Vagina (tissue), 2 donors: ENCODE results near the gene NMUR2. TPM values are rescaled to one million over a fixed set of nuclear protein-coding genes. Genes with fewer than 3 reads are reported as not detected.

Experiments
- DNase-seq, 2 donors: peaks; one replicate each; pipeline ENCODE4 v3.0.0-alpha.2; 2017; ENCODE audit errors: extremely low spot score in 2 of 2
- H3K27ac ChIP-seq: fragments of 200-600 bp; sonication (generic); one replicate; pipeline ENCODE4 v1.5.1; 2019
- H3K27me3 ChIP-seq: fragments of 200-600 bp; sonication (generic); one replicate; pipeline ENCODE4 v1.5.1; 2019
- H3K36me3 ChIP-seq, 2 donors: fragments of 200-600 bp; sonication (generic); one replicate each; pipeline ENCODE4 v1.5.1; 2017 to 2019
- H3K4me1 ChIP-seq: fragments of 200-600 bp; sonication (generic); one replicate; pipeline ENCODE4 v1.5.1; 2019
- H3K4me3 ChIP-seq, 2 donors: fragments of 200-600 bp; sonication (generic); 1 replicate in 1 of 2; 2 replicates in 1 of 2; pipeline ENCODE4 v1.5.1; 2016 to 2019
- H3K9me3 ChIP-seq: fragments of 200-600 bp; sonication (generic); one replicate; pipeline ENCODE4 v1.5.1; 2019
- POLR2A ChIP-seq, 2 donors: fragments of 450-650 bp; IDR thresholded peaks; one replicate each; pipeline ENCODE4 v1.6.1; 2017; ENCODE audit warnings: antibody characterized with exemption in 2 of 2, mild to moderate bottlenecking in 2 of 2, moderate library complexity in 2 of 2
- POLR2AphosphoS5 ChIP-seq, 2 donors: sonication (generic); formaldehyde crosslinking; IDR thresholded peaks; one replicate each; pipeline ENCODE4 v1.9.0; 2017; ENCODE audit warnings: antibody characterized with exemption in 2 of 2, mild to moderate bottlenecking in 2 of 2, low read depth in 1 of 2; ENCODE audit not compliant: insufficient read depth in 1 of 2
- intact Hi-C: fragments of 100-400 bp; cut with DNase I; formaldehyde crosslinking; loops from one replicate; pipeline ENCODE4 v1.15.1; 2023
- total RNA-seq: library from RNA; depleted of rRNA; stranded (reverse); fragments of >200 nt; gene quantifications from one replicate; pipeline ENCODE4 v1.2.3, GENCODE V29; 2016
- TF ChIP-seq, protein P1 (sequence below), 3 experiments: fragments of 450-650 bp in 2 of 3; fragments of 200-600 bp in 1 of 3; sonication (generic) in 1 of 3; IDR thresholded peaks; one replicate each; pipeline ENCODE4 v1.5.1; 2017 to 2019; ENCODE audit warnings: antibody characterized with exemption in 3 of 3, mild to moderate bottlenecking in 2 of 3, moderate library complexity in 2 of 3

NMUR2 gene
- total RNA-seq, 1 donor from 2014 or later = not detected

DNA sequence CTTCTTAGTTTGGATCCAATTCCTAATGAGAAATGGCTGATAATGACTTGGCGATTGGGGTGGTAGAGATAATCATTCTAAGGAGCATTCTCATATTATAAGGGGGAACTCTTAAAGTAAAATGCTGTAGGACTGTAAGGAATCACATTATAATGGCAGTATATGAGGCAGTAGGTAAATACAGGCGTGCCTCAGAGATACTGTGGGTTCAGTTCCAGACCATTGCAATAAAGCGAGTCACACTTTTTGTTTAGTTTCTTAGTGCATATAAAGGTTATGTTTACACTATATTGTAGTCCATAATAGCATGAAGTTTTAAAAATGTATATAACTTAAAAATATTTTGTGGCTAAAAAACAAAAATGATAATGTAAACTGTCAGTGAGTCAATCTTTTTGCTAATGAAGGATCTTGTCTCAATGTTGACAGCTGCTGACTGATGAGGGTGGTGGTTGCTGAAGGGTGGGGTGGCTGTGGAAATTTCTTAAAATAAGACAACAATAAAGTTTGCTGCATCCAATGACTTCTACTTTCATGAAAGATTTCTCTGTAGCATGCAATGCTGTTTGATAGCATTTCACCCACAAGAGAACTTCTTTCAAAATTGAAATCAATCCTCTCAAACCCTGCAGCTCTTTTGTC is 15.8 kb downstream of the NMUR2 start:
- H3K36me3 ChIP-seq = no peaks in the 10 kb centered on the region
- no peak for DNase-seq
- no peaks in the 10 kb centered on the region for H3K4me1 ChIP-seq
- H3K27me3 ChIP-seq = no peaks in the 10 kb centered on the region
- no peak overlapping the region for H3K4me3 ChIP-seq
- H3K9me3 ChIP-seq = no peaks in the 10 kb centered on the region
- intact Hi-C loops = no loop called here
- TF ChIP-seq, protein P1, sequence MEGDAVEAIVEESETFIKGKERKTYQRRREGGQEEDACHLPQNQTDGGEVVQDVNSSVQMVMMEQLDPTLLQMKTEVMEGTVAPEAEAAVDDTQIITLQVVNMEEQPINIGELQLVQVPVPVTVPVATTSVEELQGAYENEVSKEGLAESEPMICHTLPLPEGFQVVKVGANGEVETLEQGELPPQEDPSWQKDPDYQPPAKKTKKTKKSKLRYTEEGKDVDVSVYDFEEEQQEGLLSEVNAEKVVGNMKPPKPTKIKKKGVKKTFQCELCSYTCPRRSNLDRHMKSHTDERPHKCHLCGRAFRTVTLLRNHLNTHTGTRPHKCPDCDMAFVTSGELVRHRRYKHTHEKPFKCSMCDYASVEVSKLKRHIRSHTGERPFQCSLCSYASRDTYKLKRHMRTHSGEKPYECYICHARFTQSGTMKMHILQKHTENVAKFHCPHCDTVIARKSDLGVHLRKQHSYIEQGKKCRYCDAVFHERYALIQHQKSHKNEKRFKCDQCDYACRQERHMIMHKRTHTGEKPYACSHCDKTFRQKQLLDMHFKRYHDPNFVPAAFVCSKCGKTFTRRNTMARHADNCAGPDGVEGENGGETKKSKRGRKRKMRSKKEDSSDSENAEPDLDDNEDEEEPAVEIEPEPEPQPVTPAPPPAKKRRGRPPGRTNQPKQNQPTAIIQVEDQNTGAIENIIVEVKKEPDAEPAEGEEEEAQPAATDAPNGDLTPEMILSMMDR (IDR thresholded peaks at IDR 0.05) = no peak
- no peak for TF ChIP-seq POLR2A (IDR thresholded peaks at IDR 0.05)
- no peak for TF ChIP-seq POLR2AphosphoS5 (IDR thresholded peaks at IDR 0.05; ENCODE audit: insufficient read depth in 1 of 2, low read depth in 1 of 2)
- H3K27ac ChIP-seq = no peak overlapping the region

DNA sequence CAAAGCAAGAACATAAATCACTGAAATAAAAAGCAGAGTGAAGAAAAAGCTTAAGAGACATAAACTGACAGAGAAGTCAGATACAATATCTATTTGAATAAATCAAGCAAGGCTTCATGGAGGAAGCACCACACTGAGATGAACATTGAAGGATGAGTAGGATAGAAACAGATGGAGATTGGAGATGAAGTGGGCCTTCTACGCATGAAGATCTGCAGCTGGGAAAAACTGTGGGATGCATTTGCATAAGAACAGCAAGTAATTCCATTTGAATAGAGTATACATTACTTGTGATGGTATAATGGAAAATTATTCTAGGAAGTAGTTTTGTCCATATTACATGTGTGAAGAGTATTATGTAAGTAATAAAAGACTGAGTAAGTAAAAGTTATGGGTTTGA is 16.5 kb downstream of the NMUR2 start:
- intact Hi-C loops = no loop called here

DNA sequence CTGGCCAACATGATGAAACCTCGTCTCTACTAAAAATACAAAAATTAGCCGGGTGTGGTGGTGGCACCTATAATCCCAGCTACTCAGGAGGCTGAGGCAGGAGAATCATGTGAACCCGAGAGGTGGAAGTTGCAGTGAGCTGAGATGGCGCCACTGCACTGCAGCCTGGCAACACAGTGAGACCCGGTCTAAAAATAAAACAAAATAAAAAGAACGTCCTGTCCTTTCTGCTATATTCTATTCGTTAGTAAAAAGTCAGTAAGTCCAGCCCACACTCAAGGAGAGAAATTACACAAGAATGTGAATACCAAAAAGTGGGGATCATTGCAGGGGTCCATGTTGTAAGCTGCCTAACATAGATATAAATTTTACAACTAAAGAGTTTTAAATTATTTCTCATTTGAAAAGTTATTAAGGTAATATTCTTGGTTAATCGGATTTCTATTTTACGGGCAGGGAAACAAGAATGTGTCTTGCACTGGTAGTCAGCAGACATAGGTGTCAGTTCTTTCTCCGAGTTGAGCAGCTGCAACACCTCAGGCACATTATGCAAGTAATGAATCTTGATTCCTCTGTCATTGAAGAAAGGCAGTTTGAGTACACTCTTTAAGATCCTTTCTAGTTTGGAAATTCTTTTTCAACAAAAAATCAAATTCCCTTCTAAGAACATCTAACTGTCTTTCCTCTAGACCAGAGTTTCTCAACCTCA is 24.5 kb downstream of the NMUR2 start:
- DNase-seq = no peak
- H3K27me3 ChIP-seq = no peaks in the 10 kb centered on the region
- no peaks in the 10 kb centered on the region for H3K9me3 ChIP-seq
- H3K4me1 ChIP-seq = no peaks in the 10 kb centered on the region
- H3K27ac ChIP-seq = no peak overlapping the region
- no peak overlapping the region for H3K4me3 ChIP-seq
- no peaks in the 10 kb centered on the region for H3K36me3 ChIP-seq
- TF ChIP-seq, protein P1 (IDR thresholded peaks at IDR 0.05) = no peak
- TF ChIP-seq POLR2A (IDR thresholded peaks at IDR 0.05) (no peak), POLR2AphosphoS5 (IDR thresholded peaks at IDR 0.05; ENCODE audit: insufficient read depth in 1 of 2, low read depth in 1 of 2) (no peak)
- intact Hi-C loops = loop anchor here (1.0 kb wide), 1 partner anchor 18 kb away; no protein-coding TSS in a partner anchor

More for the DNA sequence above, 16.5 kb downstream of the NMUR2 start:
- Histone ChIP-seq H3K36me3 (no peaks in the 10 kb centered on the region), H3K4me1 (no peaks in the 10 kb centered on the region), H3K9me3 (no peaks in the 10 kb centered on the region), H3K27ac (no peak overlapping the region), H3K27me3 (no peaks in the 10 kb centered on the region), H3K4me3 (no peak overlapping the region)
- DNase-seq = no peak
- TF ChIP-seq, protein P1 (IDR thresholded peaks at IDR 0.05) = no peak
- TF ChIP-seq POLR2A (IDR thresholded peaks at IDR 0.05) = no peak
- no peak for TF ChIP-seq POLR2AphosphoS5 (IDR thresholded peaks at IDR 0.05; ENCODE audit: insufficient read depth in 1 of 2, low read depth in 1 of 2)

DNA sequence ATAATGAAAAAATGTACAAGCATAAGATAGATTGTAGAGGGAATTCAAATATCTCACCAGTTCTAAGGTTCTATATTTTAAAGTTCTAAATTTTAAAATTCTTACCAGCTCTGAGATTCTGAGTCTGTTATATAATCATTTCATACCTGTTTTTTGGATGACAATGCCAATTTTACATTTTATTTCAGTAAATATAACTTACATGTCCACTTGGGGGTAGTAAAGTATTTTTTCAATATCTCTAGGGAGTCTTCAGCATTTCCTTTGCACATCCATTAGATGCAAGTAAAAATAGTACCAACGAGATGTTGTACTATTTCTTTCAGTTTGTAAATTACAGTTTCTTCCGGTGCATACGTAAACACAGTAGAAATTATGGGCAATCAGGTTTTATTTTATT is 25.7 kb downstream of the NMUR2 start:
- no peak for DNase-seq

More for the DNA sequence above, 25.7 kb downstream of the NMUR2 start:
- no peak overlapping the region for H3K27ac ChIP-seq
- no peaks in the 10 kb centered on the region for H3K9me3 ChIP-seq
- intact Hi-C loops = no loop called here
- no peaks in the 10 kb centered on the region for H3K4me1 ChIP-seq
- H3K4me3 ChIP-seq = no peak overlapping the region
- TF ChIP-seq POLR2AphosphoS5 (IDR thresholded peaks at IDR 0.05; ENCODE audit: insufficient read depth in 1 of 2, low read depth in 1 of 2) = no peak
- TF ChIP-seq POLR2A (IDR thresholded peaks at IDR 0.05) = no peak
- TF ChIP-seq, protein P1 (IDR thresholded peaks at IDR 0.05) = no peak
- no peaks in the 10 kb centered on the region for H3K36me3 ChIP-seq
- H3K27me3 ChIP-seq = no peaks in the 10 kb centered on the region
